AG04449 (cell line): ENCODE data around the gene JPH4.

Experiments
- CTCF ChIA-PET: fragments of 350-600 bp; formaldehyde crosslinking; extraction: SDS; loops from one replicate; lab custom pipeline; 2021; ENCODE audit warnings: antibody characterized with exemption; lab: Yijun Ruan, JAX
- POLR2A ChIA-PET: fragments of 400-600, 350-600 bp; formaldehyde crosslinking; extraction: SDS; loops from one replicate; lab custom pipeline; 2020; ENCODE audit warnings: antibody characterized with exemption, inconsistent platforms; lab: Yijun Ruan, JAX
- DNase-seq: peaks from one replicate; pipeline ENCODE4 v3.0.0-alpha.2; 2010; ENCODE audit warnings: low read depth, low spot score
- H3K4me3 ChIP-seq: 2 replicates; pipeline ENCODE4 v1.5.1; 2011; ENCODE audit warnings: low read depth, mild to moderate bottlenecking, control low read depth, low read length
- CTCF ChIP-seq: IDR thresholded peaks from one replicate; pipeline ENCODE4 v1.5.1; 2011; ENCODE audit warnings: mild to moderate bottlenecking, moderate library complexity, low read length, control low read depth, inconsistent platforms; ENCODE audit not compliant: insufficient read depth; ENCODE audit errors: missing control alignments

The JPH4 gene

GRCh38 chr14:23525611-23526010, 53.0 kb downstream of the JPH4 start:
- no peak for TF ChIP-seq CTCF
- no peak overlapping the region for H3K4me3 ChIP-seq
- POLR2A ChIA-PET = interaction anchor here (1.0 kb wide), 1 partner anchor 25 kb away, joined by 3 read pairs; no protein-coding TSS in a partner anchor
- DNase-seq = no peak
- CTCF ChIA-PET = interaction anchor here (1.2 kb wide), 1 partner anchor 13 kb away, joined by 3 read pairs; no protein-coding TSS in a partner anchor

GRCh38 chr14:23524954-23525353, 53.6 kb downstream of the JPH4 start:
- POLR2A ChIA-PET = no interaction called here
- H3K4me3 ChIP-seq = no peak overlapping the region
- TF ChIP-seq CTCF = no peak
- DNase-seq = no peak
- CTCF ChIA-PET = interaction anchor here (1.2 kb wide), 1 partner anchor 14 kb away, joined by 3 read pairs; no protein-coding TSS in a partner anchor

- no peak overlapping the region for H3K4me3 ChIP-seq
- ChIA-PET CTCF (no interaction called here), POLR2A (no interaction called here)
- DNase-seq = no peak
- TF ChIP-seq CTCF = no peak
Measured at GRCh38 chr14:23523229-23524016, 55.2 kb downstream of the JPH4 start.

- H3K4me3 ChIP-seq = no peak overlapping the region
- no peak for TF ChIP-seq CTCF
- ChIA-PET POLR2A (no interaction called here), CTCF (no interaction called here)
- DNase-seq = no peak
Measured at GRCh38 chr14:23522643-23523198, 55.9 kb downstream of the JPH4 start.

GRCh38 chr14:23521785-23522640, 56.6 kb downstream of the JPH4 start:
- H3K4me3 ChIP-seq = no peak overlapping the region
- ChIA-PET CTCF (interaction anchor here (0.9 kb wide), 1 partner anchor 26 kb away, joined by 4 read pairs; no protein-coding TSS in a partner anchor), POLR2A (no interaction called here)
- no peak for DNase-seq
- TF ChIP-seq CTCF = no peak
